PC-3 (cell line): ENCODE measurements around the gene WBP2NL. TPM values are rescaled to one million over a fixed set of nuclear protein-coding genes. Genes with fewer than 3 reads are reported as not detected.

Experiments used
- ATAC-seq: fragments of 200-7000 bp; cut with Tn5 transposase; 2 replicates; pipeline ENCODE4 v1.9.1; 2020; ENCODE audit warnings: mild to moderate bottlenecking, moderate library complexity
- BruUV-seq: library from RNA; stranded (reverse); fragments of 400-500 nt; replicated peaks from 2 replicates; lab custom pipeline; 2021; lab: Mats Ljungman, UMichigan
- CTCF ChIA-PET: fragments of 300-600 bp; sonication (Branson Sonifier 250); formaldehyde crosslinking; loops from one replicate; lab custom pipeline; 2022; ENCODE audit warnings: antibody characterized with exemption; lab: Charles Lee
- POLR2A ChIA-PET: fragments of 300-600 bp; sonication (Branson Sonifier 250); formaldehyde crosslinking; loops from one replicate; lab custom pipeline; 2022; ENCODE audit warnings: antibody characterized with exemption; ENCODE audit not compliant: unreplicated experiment; lab: Charles Lee
- DNase-seq: peaks from one replicate; pipeline ENCODE4 v3.0.0-alpha.2; 2015
- H2AFZ ChIP-seq: fragments of 300-600 bp; sonication (generic); 2 replicates; pipeline ENCODE4 v1.6.0; 2016; ENCODE audit warnings: antibody characterized with exemption, low read length
- H3F3A ChIP-seq: fragments of 300-600 bp; sonication (generic); one replicate; pipeline ENCODE4 v1.6.0; 2017; ENCODE audit warnings: antibody characterized with exemption, low read length, control low read depth, mild to moderate bottlenecking; ENCODE audit not compliant: unreplicated experiment
- H3K27ac ChIP-seq: fragments of 300-600 bp; sonication (generic); 2 replicates; pipeline ENCODE4 v1.5.1; 2016; ENCODE audit warnings: mild to moderate bottlenecking, low read length
- H3K27me3 ChIP-seq: fragments of 300-600 bp; sonication (generic); 2 replicates; pipeline ENCODE4 v1.6.1; 2016; ENCODE audit warnings: low read length, mixed read lengths
- H3K36me3 ChIP-seq: fragments of 300-600 bp; sonication (generic); 2 replicates; pipeline ENCODE4 v1.6.1; 2016; ENCODE audit warnings: low read depth, mixed run types, low read length, mixed read lengths
- H3K4me1 ChIP-seq: fragments of 300-600 bp; sonication (generic); 2 replicates; pipeline ENCODE4 v1.5.1; 2016; ENCODE audit warnings: low read length; ENCODE audit not compliant: insufficient read depth
- H3K4me2 ChIP-seq: fragments of 300-600 bp; sonication (generic); 2 replicates; pipeline ENCODE4 v1.6.0; 2016; ENCODE audit warnings: low read length
- H3K4me3 ChIP-seq: fragments of 300-600 bp; sonication (generic); 2 replicates; pipeline ENCODE4 v1.5.1; 2016; ENCODE audit warnings: mild to moderate bottlenecking, low read length, mixed read lengths
- H3K79me2 ChIP-seq: fragments of 300-600 bp; sonication (generic); 2 replicates; pipeline ENCODE4 v1.6.1; 2017; ENCODE audit warnings: low read length, mixed read lengths
- H3K9ac ChIP-seq: fragments of 300-600 bp; sonication (generic); 2 replicates; pipeline ENCODE4 v1.6.0; 2016; ENCODE audit warnings: mild to moderate bottlenecking, low read length
- H3K9me2 ChIP-seq: fragments of 300-600 bp; sonication (generic); replicated peaks from 2 replicates; pipeline ENCODE4 v1.6.1; 2016; ENCODE audit warnings: mixed run types, low read length, mixed read lengths
- H3K9me3 ChIP-seq: fragments of 300-600 bp; sonication (generic); 2 replicates; pipeline ENCODE4 v1.6.1; 2016; ENCODE audit warnings: low read length, mixed read lengths
- H4K20me1 ChIP-seq: fragments of 300-600 bp; sonication (generic); 2 replicates; pipeline ENCODE4 v1.6.1; 2016; ENCODE audit warnings: low read length, mixed read lengths
- CTCF ChIP-seq: fragments of 300-600 bp; sonication (generic); conservative IDR thresholded peaks from 2 replicates; pipeline ENCODE4 v1.5.1; 2017; ENCODE audit warnings: antibody characterized with exemption, low read depth, mild to moderate bottlenecking, low read length
- EZH2 ChIP-seq: fragments of 300-600 bp; sonication (generic); IDR thresholded peaks from one replicate; pipeline ENCODE4 v1.6.1; 2017; ENCODE audit warnings: antibody characterized with exemption, mild to moderate bottlenecking, low read length; ENCODE audit not compliant: unreplicated experiment
- EZH2phosphoT487 ChIP-seq: fragments of 300-600 bp; sonication (generic); IDR thresholded peaks from 2 replicates; pipeline ENCODE4 v1.6.1; 2018; ENCODE audit warnings: mild to moderate bottlenecking, antibody characterized with exemption, low read length, borderline replicate concordance
- intact Hi-C: fragments of 100-400 bp; cut with micrococcal nuclease; formaldehyde crosslinking; loops from 2 replicates; pipeline ENCODE4 v1.9.0; 2023
- total RNA-seq: library from RNA; depleted of rRNA; stranded (reverse); fragments of >200 nt; gene quantifications from 2 replicates; pipeline ENCODE4 v1.2.3, GENCODE V29; 2014

The WBP2NL gene
- total RNA-seq, 1 experiment from 2014 or later: 0.33 TPM

GRCh38 chr22:42001706-42002105 is 3.1 kb downstream of the WBP2NL start:
- ATAC-seq (no peak), DNase-seq (no peak)
- Histone ChIP-seq H3K27me3 (no peaks in the 10 kb centered on the region), H3K27ac (no peak overlapping the region), H3K9me3 (no peaks in the 10 kb centered on the region), H3K4me2 (no peak overlapping the region), H3K4me3 (no peak overlapping the region), H3F3A (no peaks in the 10 kb centered on the region), H3K36me3 (no peaks in the 10 kb centered on the region), H3K4me1 (no peaks in the 10 kb centered on the region), H3K9ac (no peak overlapping the region), H3K9me2 (no peaks in the 10 kb centered on the region), H4K20me1 (no peaks in the 10 kb centered on the region), H2AFZ (no peak overlapping the region), H3K79me2 (no peaks in the 10 kb centered on the region)
- TF ChIP-seq CTCF (no peak), EZH2phosphoT487 (no peak), EZH2 (no peak)
- intact Hi-C loops: no loop called here
- CTCF ChIA-PET: no interaction called here
- no TSS peak for BruUV-seq
- POLR2A ChIA-PET: no interaction called here

GRCh38 chr22:42007922-42008321 is 9.3 kb downstream of the WBP2NL start:
- no peaks in the 10 kb centered on the region for H4K20me1 ChIP-seq
- intact Hi-C loops: no loop called here
- peaks cover 6% of the 10 kb centered on the region; the same call in 1 of the 2 replicates for H3K9me3 ChIP-seq
- no peak overlapping the region for H3K9ac ChIP-seq
- DNase-seq (no peak), ATAC-seq (no peak)
- no TSS peak for BruUV-seq
- H3K9me2 ChIP-seq: no peaks in the 10 kb centered on the region
- H3K4me2 ChIP-seq: no peak overlapping the region
- H3K4me3 ChIP-seq: no peak overlapping the region
- no peaks in the 10 kb centered on the region for H3K27me3 ChIP-seq
- H3K27ac ChIP-seq: no peak overlapping the region
- H3F3A ChIP-seq: no peaks in the 10 kb centered on the region
- no peaks in the 10 kb centered on the region for H3K4me1 ChIP-seq
- ChIA-PET CTCF (no interaction called here), POLR2A (no interaction called here)
- H3K36me3 ChIP-seq: no peaks in the 10 kb centered on the region
- H3K79me2 ChIP-seq: no peaks in the 10 kb centered on the region
- TF ChIP-seq CTCF (no peak), EZH2phosphoT487 (no peak), EZH2 (no peak)
- H2AFZ ChIP-seq: no peak overlapping the region

- H3K4me3 ChIP-seq: no peak overlapping the region
- BruUV-seq: no TSS peak
- H3K9me2 ChIP-seq: no peaks in the 10 kb centered on the region
- DNase-seq (no peak), ATAC-seq (no peak)
- H3K36me3 ChIP-seq: no peaks in the 10 kb centered on the region
- H3K27ac ChIP-seq: no peak overlapping the region
- no peaks in the 10 kb centered on the region for H3K27me3 ChIP-seq
- H4K20me1 ChIP-seq: no peaks in the 10 kb centered on the region
- no peak overlapping the region for H3K4me2 ChIP-seq
- H3K9ac ChIP-seq: no peak overlapping the region
- intact Hi-C loops: no loop called here
- no peaks in the 10 kb centered on the region for H3K4me1 ChIP-seq
- TF ChIP-seq EZH2phosphoT487 (no peak), CTCF (no peak), EZH2 (no peak)
- H3K9me3 ChIP-seq: peaks cover 6% of the 10 kb centered on the region; the same call in 1 of the 2 replicates
- H3K79me2 ChIP-seq: no peaks in the 10 kb centered on the region
- no peaks in the 10 kb centered on the region for H3F3A ChIP-seq
- ChIA-PET POLR2A (no interaction called here), CTCF (no interaction called here)
- H2AFZ ChIP-seq: no peak overlapping the region
Observed at GRCh38 chr22:42010778-42011177, 12.2 kb downstream of the WBP2NL start.
